HepG2 (cell line): Measurements from ENCODE around the gene RBBP6. TPM values are rescaled to one million over a fixed set of nuclear protein-coding genes. Genes with fewer than 3 reads are reported as not detected.

Source experiments
- ARNT ChIP-seq: fragments of 450-650 bp; IDR thresholded peaks from 2 replicates; pipeline ENCODE4 v1.6.1; 2017
- CTCF ChIP-seq: sonication (generic); formaldehyde crosslinking; IDR thresholded peaks from 2 replicates; pipeline ENCODE4 v1.5.0; 2020; ENCODE audit warnings: mild to moderate bottlenecking, missing genetic modification reagents, moderate library complexity
- DMAP1 ChIP-seq: IDR thresholded peaks from 2 replicates; pipeline ENCODE4 v1.6.1; 2016
- JUND ChIP-seq: sonication (generic); formaldehyde crosslinking; IDR thresholded peaks from 2 replicates; pipeline ENCODE4 v1.8.0; 2022; ENCODE audit warnings: mild to moderate bottlenecking, missing genetic modification reagents
- MTA1 ChIP-seq: sonication (generic); formaldehyde crosslinking; IDR thresholded peaks from 2 replicates; pipeline ENCODE4 v1.4.0; 2020; ENCODE audit warnings: missing genetic modification reagents, mild to moderate bottlenecking, borderline replicate concordance
- MTF1 ChIP-seq: sonication (generic); formaldehyde crosslinking; IDR thresholded peaks from 2 replicates; pipeline ENCODE4 v1.5.0; 2020; ENCODE audit warnings: missing genetic modification reagents
- NR1H2 ChIP-seq: sonication (generic); formaldehyde crosslinking; IDR thresholded peaks from 2 replicates; pipeline ENCODE4 v1.8.1; 2022; ENCODE audit warnings: low read depth, missing genetic modification reagents, borderline replicate concordance
- NR2F1 ChIP-seq, 2 experiments: fragments of 450-650 bp in 1 of 2; formaldehyde crosslinking in 1 of 2; IDR thresholded peaks; 2 replicates each; pipeline versions ENCODE4 v1.5.0 to v1.6.1; 2016 to 2020; ENCODE audit warnings: mild to moderate bottlenecking in 1 of 2, missing compliant biosample characterization in 1 of 2, missing genetic modification reagents in 1 of 2, moderate library complexity in 1 of 2
- RAD51 ChIP-seq: fragments of 450-650 bp; IDR thresholded peaks from 2 replicates; pipeline ENCODE4 v1.6.1; 2016; ENCODE audit warnings: borderline replicate concordance
- REST ChIP-seq, 2 experiments: IDR thresholded peaks; 2 replicates each; pipeline ENCODE4 v1.6.1; 2011 to 2012; ENCODE audit warnings: low read length in 2 of 2, borderline replicate concordance in 1 of 2, low read depth in 1 of 2, mild to moderate bottlenecking in 1 of 2, moderate library complexity in 1 of 2
- REXO4 ChIP-seq: sonication (generic); formaldehyde crosslinking; IDR thresholded peaks from 2 replicates; pipeline ENCODE4 v1.8.0; 2022; ENCODE audit warnings: missing genetic modification reagents, mild to moderate bottlenecking, borderline replicate concordance
- ZNF282 ChIP-seq: fragments of 450-650 bp; IDR thresholded peaks from 2 replicates; pipeline ENCODE4 v1.6.1; 2018; ENCODE audit not compliant: partially characterized antibody
- ZNF660 ChIP-seq: sonication (generic); formaldehyde crosslinking; IDR thresholded peaks from 2 replicates; pipeline ENCODE4 v1.5.1; 2020; ENCODE audit warnings: mild to moderate bottlenecking, low read depth, missing genetic modification reagents, borderline replicate concordance
- ZNF7 ChIP-seq: IDR thresholded peaks from 2 replicates; pipeline ENCODE4 v1.6.1; 2016; ENCODE audit warnings: missing biosample characterization, missing genetic modification reagents
- ZNF740 ChIP-seq: sonication (generic); formaldehyde crosslinking; IDR thresholded peaks from 2 replicates; pipeline ENCODE4 v1.4.0; 2020; ENCODE audit warnings: missing genetic modification reagents
- ZNF816 ChIP-seq: sonication (generic); formaldehyde crosslinking; IDR thresholded peaks from 2 replicates; pipeline ENCODE4 v1.8.0; 2022; ENCODE audit warnings: missing genetic modification reagents, mild to moderate bottlenecking, borderline replicate concordance
- polyA plus RNA-seq, 8 experiments: library from polyadenylated mRNA; depleted of rRNA in 3 of 8; stranded (reverse) in 7 of 8; unstranded in 1 of 8; fragments of >200 nt; fragmentation: Illumina TruSeq in 4 of 8; extraction: Trizol in 4 of 8; gene quantifications; 2 replicates each; pipeline versions ENCODE4 v1.2.1 to v1.2.3, GENCODE V29; 2011 to 2016; ENCODE audit warnings: low read depth in 4 of 8, missing spikeins in 1 of 8, mixed read lengths in 1 of 8; ENCODE audit not compliant: insufficient read depth in 1 of 8
- total RNA-seq, 5 experiments: library from RNA; depleted of rRNA; stranded (reverse); fragments of >200 nt; fragmentation: Illumina TruSeq; extraction: Trizol; gene quantifications; 2 replicates each; pipeline ENCODE4 v1.2.3, GENCODE V29; 2016; ENCODE audit warnings: low read depth in 1 of 5
- TF ChIP-seq, protein P1 (sequence below): sonication (generic); formaldehyde crosslinking; IDR thresholded peaks from 2 replicates; pipeline ENCODE4 v1.9.0; 2021; ENCODE audit warnings: missing genetic modification reagents, borderline replicate concordance
- TF ChIP-seq, protein P2 (sequence below): sonication (generic); formaldehyde crosslinking; IDR thresholded peaks from 2 replicates; pipeline ENCODE4 v1.9.0; 2022; ENCODE audit warnings: low read depth, missing genetic modification reagents

RBBP6 gene
- total and polyA plus RNA-seq, 2 of the 13 experiments (the other 11 are each of a cell fraction or from before 2014, with no cell fraction given), result 37.1 to 70.9 TPM

- TF ChIP-seq REST (IDR thresholded peaks at IDR 0.05; ENCODE audit: borderline replicate concordance in 1 of 2, low read depth in 1 of 2, low read length in 2 of 2) (peak in 1 of 2 experiments; percentile 56; a peak in 1 of 4 replicates), ZNF282 (no peak), JUND (CRISPR knock-in tag) (peak; percentile 41; the same call in 1 of the 2 replicates), MTA1 (CRISPR knock-in tag) (peak; percentile 72; the same call in 1 of the 2 replicates), ZNF7 (CRISPR knock-in tag) (peak; percentile 47), NR2F1 (CRISPR knock-in tag; IDR thresholded peaks at IDR 0.05) (peak; percentile 11 to 66; a peak in 1 of 4 replicates), ZNF660 (CRISPR knock-in tag) (no peak), ZNF740 (CRISPR knock-in tag) (no peak), NR1H2 (CRISPR knock-in tag) (0 out of 2 replicates have a peak, but pooled peaks have one; percentile 22), DMAP1 (CRISPR knock-in tag) (peak; percentile 96), RAD51 (peak; percentile 95), ARNT (no peak), MTF1 (CRISPR knock-in tag) (no peak; the same call in 1 of the 2 replicates), CTCF (CRISPR knock-in tag) (peak; percentile 79), ZNF816 (CRISPR knock-in tag) (no peak), REXO4 (0 out of 2 replicates have a peak, but pooled peaks have one; percentile 33)
- TF ChIP-seq, protein P1, sequence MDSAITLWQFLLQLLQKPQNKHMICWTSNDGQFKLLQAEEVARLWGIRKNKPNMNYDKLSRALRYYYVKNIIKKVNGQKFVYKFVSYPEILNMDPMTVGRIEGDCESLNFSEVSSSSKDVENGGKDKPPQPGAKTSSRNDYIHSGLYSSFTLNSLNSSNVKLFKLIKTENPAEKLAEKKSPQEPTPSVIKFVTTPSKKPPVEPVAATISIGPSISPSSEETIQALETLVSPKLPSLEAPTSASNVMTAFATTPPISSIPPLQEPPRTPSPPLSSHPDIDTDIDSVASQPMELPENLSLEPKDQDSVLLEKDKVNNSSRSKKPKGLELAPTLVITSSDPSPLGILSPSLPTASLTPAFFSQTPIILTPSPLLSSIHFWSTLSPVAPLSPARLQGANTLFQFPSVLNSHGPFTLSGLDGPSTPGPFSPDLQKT (CRISPR knock-in tag), result no peak
- TF ChIP-seq, protein P2, sequence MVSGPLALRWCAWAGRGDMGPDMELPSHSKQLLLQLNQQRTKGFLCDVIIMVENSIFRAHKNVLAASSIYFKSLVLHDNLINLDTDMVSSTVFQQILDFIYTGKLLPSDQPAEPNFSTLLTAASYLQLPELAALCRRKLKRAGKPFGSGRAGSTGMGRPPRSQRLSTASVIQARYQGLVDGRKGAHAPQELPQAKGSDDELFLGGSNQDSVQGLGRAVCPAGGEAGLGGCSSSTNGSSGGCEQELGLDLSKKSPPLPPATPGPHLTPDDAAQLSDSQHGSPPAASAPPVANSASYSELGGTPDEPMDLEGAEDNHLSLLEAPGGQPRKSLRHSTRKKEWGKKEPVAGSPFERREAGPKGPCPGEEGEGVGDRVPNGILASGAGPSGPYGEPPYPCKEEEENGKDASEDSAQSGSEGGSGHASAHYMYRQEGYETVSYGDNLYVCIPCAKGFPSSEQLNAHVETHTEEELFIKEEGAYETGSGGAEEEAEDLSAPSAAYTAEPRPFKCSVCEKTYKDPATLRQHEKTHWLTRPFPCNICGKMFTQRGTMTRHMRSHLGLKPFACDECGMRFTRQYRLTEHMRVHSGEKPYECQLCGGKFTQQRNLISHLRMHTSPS, result no peak
Measured at GRCh38 chr16:24539295-24539849, at the start of gene RBBP6 (continued).
